ENCODE results near the gene MBD3L2B. TPM values are rescaled to one million over a fixed set of nuclear protein-coding genes. Genes with fewer than 3 reads are reported as not detected.
A peak's percentile ranks its signal among the peaks of the same experiment; 100 is the strongest.
"Not testable (repeated sequence)": the region's sequence is repeated elsewhere in the genome, so short reads cannot be mapped to it uniquely, and the experiment has no call there.

The MBD3L2B gene
- not detected in 2 replicates for total RNA-seq
- long read RNA-seq: 0 reads

- not testable (repeated sequence) for H3K9me3 Mint-ChIP-seq; H3K27me3 Mint-ChIP-seq (ENCODE audit: low read depth); H3K27ac Mint-ChIP-seq (ENCODE audit: unreplicated experiment); H3K36me3 Mint-ChIP-seq (ENCODE audit: low read depth); H3K4me1 Mint-ChIP-seq; H3K4me3 Mint-ChIP-seq; DNase-seq (ENCODE audit: low read depth, low spot score)
Measured at GRCh38 chr19:7021331-7021730, at the start of gene MBD3L2B. Gene MBD3L2B (minus strand): TSS chr19:7021431. CDS start chr19:7021397, 34 bp downstream.

- no peak for DNase-seq (ENCODE audit: low read depth, low spot score)
- Mint-ChIP-seq H3K4me1 (peaks cover 12% of the 10 kb centered on the region), H3K27me3 (ENCODE audit: low read depth) (peaks cover 3% of the 10 kb centered on the region), H3K27ac (ENCODE audit: unreplicated experiment) (peak overlapping the region; percentile 43), H3K36me3 (ENCODE audit: low read depth) (peaks cover 18% of the 10 kb centered on the region), H3K4me3 (peak overlapping the region; percentile 99), H3K9me3 (peaks cover 3% of the 10 kb centered on the region)
- TF ChIP-seq CTCF (conservative IDR thresholded peaks at IDR 0.05): no peak
Measured at GRCh38 chr19:7069904-7070226, 48.6 kb upstream of the MBD3L2B start.

GRCh38 chr19:7069042-7069903 is 48.0 kb upstream of the MBD3L2B start, which contains the start of gene ZNF557:
Gene ZNF557 (plus strand): TSS chr19:7069703. CDS start chr19:7075075, 5,372 bp downstream.
- peaks cover 15% of the 10 kb centered on the region for H3K36me3 Mint-ChIP-seq (ENCODE audit: low read depth)
- peaks cover 3% of the 10 kb centered on the region for H3K9me3 Mint-ChIP-seq
- H3K27me3 Mint-ChIP-seq (ENCODE audit: low read depth): peaks cover 8% of the 10 kb centered on the region
- H3K4me1 Mint-ChIP-seq: peaks cover 12% of the 10 kb centered on the region
- peak within 1 kb of the TSS; percentile 92 for H3K27ac Mint-ChIP-seq (ENCODE audit: unreplicated experiment)
- DNase-seq (ENCODE audit: low read depth, low spot score): peak; percentile 97
- no peak for TF ChIP-seq CTCF (conservative IDR thresholded peaks at IDR 0.05)
- peak within 1 kb of the TSS; percentile 99 for H3K4me3 Mint-ChIP-seq

- peaks cover 12% of the 10 kb centered on the region for H3K4me1 Mint-ChIP-seq
- peak overlapping the region; percentile 99 for H3K4me3 Mint-ChIP-seq
- peaks cover 3% of the 10 kb centered on the region for H3K9me3 Mint-ChIP-seq
- peaks cover 11% of the 10 kb centered on the region for H3K27me3 Mint-ChIP-seq (ENCODE audit: low read depth)
- H3K36me3 Mint-ChIP-seq (ENCODE audit: low read depth): peaks cover 11% of the 10 kb centered on the region
- no peak for DNase-seq (ENCODE audit: low read depth, low spot score)
- TF ChIP-seq CTCF (conservative IDR thresholded peaks at IDR 0.05): no peak
- peak overlapping the region; percentile 17 for H3K27ac Mint-ChIP-seq (ENCODE audit: unreplicated experiment)
Measured at GRCh38 chr19:7068599-7068998, 47.4 kb upstream of the MBD3L2B start.

GRCh38 chr19:7067716-7068115 is 46.5 kb upstream of the MBD3L2B start:
- DNase-seq (ENCODE audit: low read depth, low spot score): no peak
- peaks cover 14% of the 10 kb centered on the region for H3K27me3 Mint-ChIP-seq (ENCODE audit: low read depth)
- H3K9me3 Mint-ChIP-seq: peaks cover 3% of the 10 kb centered on the region
- no peak overlapping the region for H3K27ac Mint-ChIP-seq (ENCODE audit: unreplicated experiment)
- H3K4me3 Mint-ChIP-seq: peak overlapping the region; percentile 67
- TF ChIP-seq CTCF (conservative IDR thresholded peaks at IDR 0.05): no peak
- H3K4me1 Mint-ChIP-seq: peaks cover 12% of the 10 kb centered on the region
- H3K36me3 Mint-ChIP-seq (ENCODE audit: low read depth): peaks cover 9% of the 10 kb centered on the region

- not testable (repeated sequence) for H3K27ac Mint-ChIP-seq (ENCODE audit: unreplicated experiment); H3K4me3 Mint-ChIP-seq; H3K4me1 Mint-ChIP-seq; H3K36me3 Mint-ChIP-seq (ENCODE audit: low read depth); H3K9me3 Mint-ChIP-seq
- peak; percentile 20 for DNase-seq (ENCODE audit: low read depth, low spot score)
- H3K27me3 Mint-ChIP-seq (ENCODE audit: low read depth): peaks cover 14% of the 10 kb centered on the region
- TF ChIP-seq CTCF (conservative IDR thresholded peaks at IDR 0.05): peak; percentile 32
Measured at GRCh38 chr19:7067122-7067521, 45.9 kb upstream of the MBD3L2B start.
